SK-N-SH (cell line): ENCODE results near the gene USE1. TPM values are rescaled to one million over a fixed set of nuclear protein-coding genes. Genes with fewer than 3 reads are reported as not detected.
A peak's percentile ranks its signal among the peaks of the same experiment; 100 is the strongest.

ENCODE experiments used
- CTCF ChIA-PET: fragments of 300-600, 350-600 bp; formaldehyde crosslinking; extraction: SDS; loops from one replicate; lab custom pipeline; 2021; lab: Yijun Ruan, JAX
- POLR2A ChIA-PET: fragments of 350-600 bp; sonication (Branson Sonifier 250); formaldehyde crosslinking; extraction: SDS; loops from one replicate; lab custom pipeline; 2020; ENCODE audit warnings: antibody characterized with exemption, inconsistent platforms; lab: Yijun Ruan, JAX
- DNase-seq: peaks from one replicate; pipeline ENCODE4 v3.0.0; 2012
- H2AFZ ChIP-seq: fragments of 200-600 bp; sonication (generic); 2 replicates; pipeline ENCODE4 v1.8.1; 2016; ENCODE audit warnings: antibody characterized with exemption, mild to moderate bottlenecking, low read depth
- H3F3A ChIP-seq: fragments of 200-600 bp; sonication (generic); replicated peaks from 2 replicates; pipeline ENCODE3; 2016; ENCODE audit warnings: antibody characterized with exemption, mild to moderate bottlenecking; ENCODE audit not compliant: insufficient read depth
- H3K27ac ChIP-seq, 2 experiments: fragments of 200-500 bp in 1 of 2; fragments of 200-600 bp in 1 of 2; sonication (Bioruptor generic) in 1 of 2; sonication (generic), shearing (Covaris generic) in 1 of 2; 2 replicates each; pipeline versions ENCODE4 v1.5.1 to v1.6.1; 2014 to 2016; ENCODE audit warnings: low read depth in 2 of 2, inconsistent platforms in 1 of 2, low read length in 1 of 2, mild to moderate bottlenecking in 1 of 2, mixed read lengths in 1 of 2
- H3K27me3 ChIP-seq: fragments of 200-600 bp; sonication (generic), shearing (Covaris generic); 2 replicates; pipeline ENCODE4 v1.6.1; 2016; ENCODE audit warnings: mixed run types; ENCODE audit not compliant: insufficient read depth
- H3K36me3 ChIP-seq, 2 experiments: fragments of 200-500 bp in 1 of 2; fragments of 200-600 bp in 1 of 2; sonication (Bioruptor generic) in 1 of 2; sonication (generic) in 1 of 2; replicated peaks in 1 of 2; 2 replicates each; pipeline versions ENCODE3 to v1.5.1; 2014 to 2016; ENCODE audit warnings: low read length in 1 of 2, mild to moderate bottlenecking in 1 of 2; ENCODE audit not compliant: insufficient read depth in 2 of 2, control insufficient read depth in 1 of 2
- H3K4me1 ChIP-seq, 2 experiments: fragments of 200-500 bp in 1 of 2; fragments of 200-600 bp in 1 of 2; sonication (Bioruptor generic) in 1 of 2; sonication (generic), shearing (Covaris generic) in 1 of 2; 2 replicates each; pipeline versions ENCODE4 v1.5.1 to v1.6.1; 2014 to 2016; ENCODE audit warnings: low read depth in 1 of 2, low read length in 1 of 2, mixed run types in 1 of 2; ENCODE audit not compliant: insufficient read depth in 2 of 2, control insufficient read depth in 1 of 2
- H3K4me2 ChIP-seq: fragments of 200-600 bp; sonication (generic), shearing (Covaris generic); 2 replicates; pipeline ENCODE4 v1.6.1; 2017; ENCODE audit warnings: mixed run types
- H3K4me3 ChIP-seq, 2 experiments: fragments of 200-500 bp in 1 of 2; fragments of 200-600 bp in 1 of 2; sonication (Bioruptor generic) in 1 of 2; sonication (generic), shearing (Covaris generic) in 1 of 2; 2 replicates each; pipeline versions ENCODE4 v1.5.1 to v1.8.1; 2014 to 2016; ENCODE audit warnings: low read depth in 2 of 2, inconsistent platforms in 1 of 2, low read length in 1 of 2, mild to moderate bottlenecking in 1 of 2, mixed read lengths in 1 of 2, moderate library complexity in 1 of 2
- H3K79me2 ChIP-seq: fragments of 200-600 bp; sonication (generic); 2 replicates; pipeline ENCODE4 v1.8.1; 2017; ENCODE audit warnings: mild to moderate bottlenecking; ENCODE audit not compliant: insufficient read depth
- H3K9ac ChIP-seq: fragments of 200-600 bp; sonication (generic); 2 replicates; pipeline ENCODE4 v1.6.1; 2017; ENCODE audit warnings: mixed run types
- H3K9me2 ChIP-seq: fragments of 200-600 bp; sonication (generic); 2 replicates; pipeline ENCODE4 v1.6.1; 2017; ENCODE audit warnings: mixed run types
- H3K9me3 ChIP-seq: fragments of 200-600 bp; sonication (generic); 2 replicates; pipeline ENCODE4 v1.6.1; 2017; ENCODE audit warnings: mixed run types, mild to moderate bottlenecking, moderate library complexity
- H4K20me1 ChIP-seq: fragments of 200-600 bp; sonication (generic); 2 replicates; pipeline ENCODE4 v1.6.1; 2017; ENCODE audit warnings: mild to moderate bottlenecking, mixed run types; ENCODE audit not compliant: insufficient read depth
- CHD2 ChIP-seq: fragments of 150-350 bp; IDR thresholded peaks from 2 replicates; pipeline ENCODE4 v1.6.1; 2018; ENCODE audit warnings: low read length; ENCODE audit not compliant: partially characterized antibody
- EP300 ChIP-seq, 2 experiments: IDR thresholded peaks; 2 replicates each; pipeline versions ENCODE4 v1.4.0 to v1.6.1; 2012; ENCODE audit warnings: borderline replicate concordance in 1 of 2, low read depth in 1 of 2, low read length in 1 of 2
- FOSL2 ChIP-seq: IDR thresholded peaks from 2 replicates; pipeline ENCODE4 v1.4.0; 2012; ENCODE audit warnings: low read depth, mild to moderate bottlenecking, moderate library complexity, borderline replicate concordance
- FOXM1 ChIP-seq: IDR thresholded peaks from 2 replicates; pipeline ENCODE4 v1.4.0; 2012; ENCODE audit warnings: low read depth, mild to moderate bottlenecking
- GABPA ChIP-seq: IDR thresholded peaks from 2 replicates; pipeline ENCODE4 v1.4.0; 2012; ENCODE audit warnings: low read depth, mild to moderate bottlenecking
- JUND ChIP-seq: IDR thresholded peaks from 2 replicates; pipeline ENCODE4 v1.4.0; 2012
- MEF2A ChIP-seq: IDR thresholded peaks from 2 replicates; pipeline ENCODE4 v1.4.0; 2012; ENCODE audit warnings: low read depth, borderline replicate concordance
- MXI1 ChIP-seq: IDR thresholded peaks from 2 replicates; pipeline ENCODE4 v1.6.1; 2012; ENCODE audit warnings: mild to moderate bottlenecking, low read depth, low read length, improper control_type of control experiment
- NFIC ChIP-seq: IDR thresholded peaks from 2 replicates; pipeline ENCODE4 v1.4.0; 2012; ENCODE audit warnings: borderline replicate concordance
- POLR2AphosphoS5 ChIP-seq: IDR thresholded peaks from 2 replicates; pipeline ENCODE4 v1.6.1; 2012; ENCODE audit warnings: low read depth, low read length
- RAD21 ChIP-seq: IDR thresholded peaks from 2 replicates; pipeline ENCODE4 v1.6.1; 2012; ENCODE audit warnings: mild to moderate bottlenecking, low read length
- RCOR1 ChIP-seq: fragments of 150-350 bp; IDR thresholded peaks from 2 replicates; pipeline ENCODE4 v1.6.1; 2017; ENCODE audit warnings: antibody characterized with exemption, low read length
- RFX5 ChIP-seq: IDR thresholded peaks from 2 replicates; pipeline ENCODE4 v1.6.1; 2012; ENCODE audit warnings: mild to moderate bottlenecking, improper control_type of control experiment, low read length
- SIN3A ChIP-seq: IDR thresholded peaks from 2 replicates; pipeline ENCODE4 v1.6.1; 2012; ENCODE audit warnings: low read depth, mild to moderate bottlenecking, low read length, moderate library complexity, borderline replicate concordance
- SMC3 ChIP-seq: IDR thresholded peaks from 2 replicates; pipeline ENCODE4 v1.6.1; 2012; ENCODE audit warnings: low read depth, low read length, improper control_type of control experiment
- TEAD4 ChIP-seq: IDR thresholded peaks from 2 replicates; pipeline ENCODE4 v1.4.0; 2012; ENCODE audit warnings: mild to moderate bottlenecking, borderline replicate concordance; ENCODE audit not compliant: insufficient read depth
- USF1 ChIP-seq: IDR thresholded peaks from 2 replicates; pipeline ENCODE4 v1.4.0; 2012; ENCODE audit warnings: low read depth, borderline replicate concordance
- YY1 ChIP-seq: IDR thresholded peaks from 2 replicates; pipeline ENCODE4 v1.4.0; 2012; ENCODE audit warnings: low read depth, mild to moderate bottlenecking
- ZBTB33 ChIP-seq: IDR thresholded peaks from 2 replicates; pipeline ENCODE4 v1.4.0; 2012; ENCODE audit warnings: low read depth, borderline replicate concordance
- WGBS: methylation state at CpG from one replicate; pipeline ENCODE4 v1.1.6; 2017; ENCODE audit warnings: low lambda C conversion rate; 5-methylcytosine and 5-hydroxymethylcytosine counted together
- polyA plus RNA-seq, 3 experiments: library from polyadenylated mRNA; depleted of rRNA; stranded (reverse); fragments of >200 nt; gene quantifications; 2 replicates each; pipeline ENCODE4 v1.2.3, GENCODE V29; 2012
- TF ChIP-seq, protein P1 (sequence below): fragments of 200-600 bp; sonication (generic); IDR thresholded peaks from 2 replicates; pipeline ENCODE4 v1.6.1; 2017; ENCODE audit warnings: antibody characterized with exemption, mild to moderate bottlenecking, moderate library complexity

The USE1 gene
- polyA plus RNA-seq, 1 of the 3 experiments (the other 2 are of a cell fraction) = 81.8 TPM

GRCh38 chr19:17219286-17219685, 4.1 kb downstream of the USE1 start (continued):
- TF ChIP-seq, protein P1, sequence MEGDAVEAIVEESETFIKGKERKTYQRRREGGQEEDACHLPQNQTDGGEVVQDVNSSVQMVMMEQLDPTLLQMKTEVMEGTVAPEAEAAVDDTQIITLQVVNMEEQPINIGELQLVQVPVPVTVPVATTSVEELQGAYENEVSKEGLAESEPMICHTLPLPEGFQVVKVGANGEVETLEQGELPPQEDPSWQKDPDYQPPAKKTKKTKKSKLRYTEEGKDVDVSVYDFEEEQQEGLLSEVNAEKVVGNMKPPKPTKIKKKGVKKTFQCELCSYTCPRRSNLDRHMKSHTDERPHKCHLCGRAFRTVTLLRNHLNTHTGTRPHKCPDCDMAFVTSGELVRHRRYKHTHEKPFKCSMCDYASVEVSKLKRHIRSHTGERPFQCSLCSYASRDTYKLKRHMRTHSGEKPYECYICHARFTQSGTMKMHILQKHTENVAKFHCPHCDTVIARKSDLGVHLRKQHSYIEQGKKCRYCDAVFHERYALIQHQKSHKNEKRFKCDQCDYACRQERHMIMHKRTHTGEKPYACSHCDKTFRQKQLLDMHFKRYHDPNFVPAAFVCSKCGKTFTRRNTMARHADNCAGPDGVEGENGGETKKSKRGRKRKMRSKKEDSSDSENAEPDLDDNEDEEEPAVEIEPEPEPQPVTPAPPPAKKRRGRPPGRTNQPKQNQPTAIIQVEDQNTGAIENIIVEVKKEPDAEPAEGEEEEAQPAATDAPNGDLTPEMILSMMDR = no peak
- no peak for TF ChIP-seq CHD2
- TF ChIP-seq FOXM1 = no peak
- TF ChIP-seq RAD21 = no peak
- TF ChIP-seq RCOR1 = no peak
- TF ChIP-seq MXI1 = no peak
- no peak for TF ChIP-seq JUND
- no peak for TF ChIP-seq YY1
- no peak for TF ChIP-seq MEF2A

DNA sequence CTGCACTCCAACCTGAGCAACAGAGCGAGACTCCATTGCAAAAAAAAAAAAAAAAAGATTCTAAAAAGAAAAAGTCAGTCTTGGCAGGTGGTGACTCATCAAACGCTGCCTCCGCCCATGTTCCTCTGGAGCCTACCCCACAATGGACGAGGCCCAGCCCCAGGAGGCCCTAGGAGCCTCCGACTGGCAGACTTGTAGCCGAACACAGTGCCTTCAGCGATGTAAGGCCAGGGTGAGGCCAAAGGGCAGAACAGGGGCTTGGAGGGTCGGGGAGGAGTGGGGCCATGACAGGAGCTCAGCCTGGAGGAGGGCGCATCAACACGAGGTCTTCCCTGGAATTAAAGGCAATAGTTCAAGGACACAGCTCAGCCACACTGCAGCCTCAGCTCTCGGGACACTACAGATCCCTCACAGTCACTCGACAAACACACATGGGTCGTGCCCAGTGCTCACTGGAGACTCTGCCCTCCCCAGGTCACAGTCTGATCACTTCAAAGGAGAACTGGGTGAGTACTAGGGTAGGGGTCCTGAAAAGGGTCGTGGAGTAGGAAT, 5.1 kb downstream of the USE1 start:
- ChIA-PET CTCF (interaction anchor here (0.6 to 0.9 kb wide), 2 partner anchors 15 to 42 kb away, joined by 3 read pairs; no protein-coding TSS in a partner anchor), POLR2A (no interaction called here)
- Histone ChIP-seq H3K4me2 (no peak overlapping the region), H3K79me2 (peaks cover 10% of the 10 kb centered on the region; the same call in 1 of the 2 replicates), H3K9ac (no peak overlapping the region), H2AFZ (no peak overlapping the region), H3K9me2 (no peaks in the 10 kb centered on the region), H4K20me1 (no peaks in the 10 kb centered on the region), H3K9me3 (no peaks in the 10 kb centered on the region), H3K4me3 (no peak overlapping the region), H3K27me3 (no peaks in the 10 kb centered on the region), H3K36me3 (peaks cover 6 to 15% of the 10 kb centered on the region in 2 experiments), H3K27ac (no peak overlapping the region), H3K4me1 (peaks cover 0 to 7% of the 10 kb centered on the region in 2 experiments; a peak in 2 of 4 replicates), H3F3A (peaks cover 9% of the 10 kb centered on the region)
- DNase-seq = no peak
- TF ChIP-seq SMC3 (no peak), RCOR1 (no peak), SIN3A (0 out of 2 replicates have a peak, but pooled peaks have one; percentile 18), FOSL2 (peak; percentile 77; the same call in 1 of the 2 replicates), EP300 (IDR thresholded peaks at IDR 0.05; ENCODE audit: borderline replicate concordance in 1 of 2, low read depth in 1 of 2, low read length in 1 of 2) (no peak), JUND (peak; percentile 36)
- 68% methylated on average over 11 of the region's 14 CpGs for WGBS

DNA sequence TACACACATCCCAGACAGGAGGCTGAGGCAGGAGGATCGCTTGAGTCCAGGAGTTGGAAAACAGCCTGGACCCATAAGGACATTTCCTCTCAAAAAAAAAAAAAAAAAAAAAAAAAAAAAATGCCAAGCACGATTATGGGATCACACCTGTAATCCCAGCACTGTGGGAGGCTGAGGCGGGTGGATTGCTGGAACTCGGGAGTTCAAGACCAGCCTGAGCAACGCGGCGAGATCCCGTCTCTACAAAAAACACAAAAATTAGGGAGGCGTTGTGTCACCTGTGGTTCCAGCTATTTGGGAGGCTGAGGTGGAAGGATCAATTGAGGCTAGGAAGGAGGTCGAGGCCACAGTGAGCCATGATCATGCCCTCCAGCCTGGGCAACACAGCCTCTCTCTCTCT, 9.9 kb downstream of the USE1 start:
- WGBS = 64% methylated on average over 10 of the region's 10 CpGs
- no peak overlapping the region for H3K4me2 ChIP-seq
- H3K9me2 ChIP-seq = no peaks in the 10 kb centered on the region
- ChIA-PET POLR2A (interaction anchor here (0.6 to 3.3 kb wide), 3 partner anchors 9 to 66 kb away, joined by 4 to 33 read pairs (median 12); partner anchors contain the start of gene USE1), CTCF (interaction anchor here (1.4 to 2.3 kb wide), 3 partner anchors 9 to 57 kb away, joined by 3 to 13 read pairs (median 12); partner anchors contain the start of gene USE1)
- no peaks in the 10 kb centered on the region for H4K20me1 ChIP-seq
- no peak overlapping the region for H3K9ac ChIP-seq
- peaks cover 0 to under 1% of the 10 kb centered on the region in 2 experiments for H3K36me3 ChIP-seq
- no peak overlapping the region for H2AFZ ChIP-seq
- no peaks in the 10 kb centered on the region for H3K27me3 ChIP-seq
- H3F3A ChIP-seq = peaks cover 4% of the 10 kb centered on the region
- no peak for DNase-seq
- peaks cover 0 to 3% of the 10 kb centered on the region in 2 experiments; a peak in 1 of 4 replicates for H3K4me1 ChIP-seq
- no peak overlapping the region for H3K4me3 ChIP-seq
- no peak overlapping the region for H3K27ac ChIP-seq
- peaks cover 7% of the 10 kb centered on the region; the same call in 1 of the 2 replicates for H3K79me2 ChIP-seq
- H3K9me3 ChIP-seq = no peaks in the 10 kb centered on the region
- TF ChIP-seq NFIC = no peak
- TF ChIP-seq GABPA = no peak
- TF ChIP-seq RFX5 = no peak
- TF ChIP-seq POLR2AphosphoS5 = no peak
- no peak for TF ChIP-seq FOSL2
- TF ChIP-seq MEF2A = no peak
- no peak for TF ChIP-seq TEAD4
- TF ChIP-seq MXI1 = no peak
- TF ChIP-seq CHD2 = no peak
- no peak for TF ChIP-seq FOXM1
- TF ChIP-seq ZBTB33 = no peak
- TF ChIP-seq USF1 = no peak
- no peak for TF ChIP-seq JUND
